Ovary (tissue), 9 donors: ENCODE data around the gene TMEM115. TPM values are rescaled to one million over a fixed set of nuclear protein-coding genes. Genes with fewer than 3 reads are reported as not detected.

Source experiments
- DNase-seq, 5 donors: peaks; one replicate each; pipeline ENCODE4 v3.0.0-alpha.2; 2019 to 2020
- H3K27ac ChIP-seq, 2 donors: fragments of 200-600 bp; one replicate each; pipeline versions ENCODE4 v1.5.1 to v1.8.0; 2019 to 2022
- H3K27me3 ChIP-seq: fragments of 200-600 bp; one replicate; pipeline ENCODE4 v1.8.0; 2022
- H3K36me3 ChIP-seq: fragments of 200-600 bp; sonication (generic); one replicate; pipeline ENCODE4 v1.5.1; 2019
- H3K4me1 ChIP-seq: one replicate; pipeline ENCODE4 v1.8.1; 2013; ENCODE audit warnings: mild to moderate bottlenecking, moderate library complexity; ENCODE audit not compliant: insufficient read depth
- H3K4me3 ChIP-seq: fragments of 200-600 bp; sonication (generic); one replicate; pipeline ENCODE4 v1.5.1; 2017
- H3K9me3 ChIP-seq, 2 donors: fragments of 200-600 bp in 1 of 2; sonication (generic) in 1 of 2; one replicate each; pipeline versions ENCODE4 v1.5.1 to v1.8.1; 2013 to 2019; ENCODE audit warnings: mild to moderate bottlenecking in 1 of 2, moderate library complexity in 1 of 2
- CTCF ChIP-seq, 3 donors: fragments of 450-650 bp in 2 of 3; fragments of 200-600 bp in 1 of 3; IDR thresholded peaks; one replicate each; pipeline versions ENCODE4 v1.5.1 to v1.8.0; 2016 to 2022; ENCODE audit warnings: antibody characterized with exemption in 3 of 3, mild to moderate bottlenecking in 1 of 3
- EP300 ChIP-seq: sonication (generic); formaldehyde crosslinking; IDR thresholded peaks from one replicate; pipeline ENCODE4 v1.6.1; 2017; ENCODE audit warnings: antibody characterized with exemption
- POLR2A ChIP-seq: fragments of 450-650 bp; IDR thresholded peaks from one replicate; pipeline ENCODE4 v1.6.1; 2017; ENCODE audit warnings: antibody characterized with exemption, mild to moderate bottlenecking, moderate library complexity
- WGBS, 3 donors: extraction: QIAGEN DNeasy Blood & Tissue Kit in 1 of 3; methylation state at CpG; one replicate each; pipeline versions ENCODE4 v1.1.5 to v1.1.7; 2013 to 2017; 5-methylcytosine and 5-hydroxymethylcytosine counted together
- intact Hi-C, 4 donors: fragments of 100-400 bp; cut with DNase I; formaldehyde crosslinking; loops; one replicate each; pipeline versions ENCODE4 v1.11.0 to v1.15.1; 2022 to 2023
- polyA plus RNA-seq, 2 donors: library from polyadenylated mRNA; stranded (reverse); fragments of 200-250 nt in 1 of 2; fragments of 350-450 nt in 1 of 2; fragmentation: Illumina TruSeq in 1 of 2; extraction: RNeasy Lipid Tissue Mini Kit (QIAGEN cat#74804) in 1 of 2; gene quantifications; one replicate each; pipeline ENCODE4 v1.2.3, GENCODE V29; 2013 to 2014
- total RNA-seq, 7 donors: library from RNA; depleted of rRNA in 2 of 7; stranded (reverse); fragments of >200 nt in 2 of 7; fragmentation: NEBNext Ultra II Directional in 3 of 7; extraction: Animal tissue kit (Norgen Biotek cat#: 25700) in 3 of 7; gene quantifications; one replicate each; pipeline versions ENCODE4 v1.1.0 to v1.2.4, GENCODE V29; 2016 to 2023
- donor health status: DM: no; HTN: no; CAD: no; lungs with moderate emphysema.
- donor health status: DM: no; HTN: no; CAD: no.
- donor health status: Bipolar disorder and iron deficiency.
- donor health status: DM: yes; HTN: yes; CAD: no.
- donor health status: DM: no; HTN: no; CAD: no.
- donor health status: DM: yes; HTN: yes; CAD: no.

TMEM115 gene
- total and polyA plus RNA-seq, 9 donors, result 8.5 to 58.4 (median 36.9) TPM

- TF ChIP-seq EP300, result no peak
- no peak for TF ChIP-seq CTCF (IDR thresholded peaks at IDR 0.05)
- no peak for TF ChIP-seq POLR2A
- intact Hi-C loops, result no loop called here
- H3K27ac ChIP-seq, result no peak overlapping the region
- H3K36me3 ChIP-seq, result no peaks in the 10 kb centered on the region
- no peak overlapping the region for H3K4me3 ChIP-seq
- H3K9me3 ChIP-seq, result no peaks in the 10 kb centered on the region
- DNase-seq, result no peak
- no peaks in the 10 kb centered on the region for H3K27me3 ChIP-seq
- H3K4me1 ChIP-seq, result peaks cover 1% of the 10 kb centered on the region
- 75 to 86% (median 86%) methylated on average over 5 of the region's 5 CpGs for WGBS, 3 donors
These were observed 32.9 kb upstream of the TMEM115 start for GRCh38 chr3:50392101-50392715.

- H3K4me1 ChIP-seq, result peaks cover 1% of the 10 kb centered on the region
These were observed 31.3 kb upstream of the TMEM115 start for GRCh38 chr3:50390508-50391224.

GRCh38 chr3:50389414-50389767 is 30.1 kb upstream of the TMEM115 start:
- Histone ChIP-seq H3K9me3 (no peaks in the 10 kb centered on the region), H3K4me3 (no peak overlapping the region), H3K4me1 (peaks cover 1% of the 10 kb centered on the region), H3K36me3 (no peaks in the 10 kb centered on the region), H3K27me3 (no peaks in the 10 kb centered on the region), H3K27ac (no peak overlapping the region)
- intact Hi-C loops, result no loop called here
- no peak for DNase-seq
- no peak for TF ChIP-seq POLR2A
- no peak for TF ChIP-seq EP300
- TF ChIP-seq CTCF (IDR thresholded peaks at IDR 0.05), result no peak
- WGBS, 3 donors, result 84 to 93% (median 87%) methylated on average over 6 of the region's 6 CpGs

More at GRCh38 chr3:50390508-50391224, 31.3 kb upstream of the TMEM115 start:
- TF ChIP-seq EP300 (no peak), POLR2A (no peak), CTCF (IDR thresholded peaks at IDR 0.05) (no peak)
- intact Hi-C loops, result no loop called here
- no peak overlapping the region for H3K4me3 ChIP-seq
- DNase-seq, result peak in 4 of 5 donors; percentile 30 to 60 (median 48)
- H3K36me3 ChIP-seq, result no peaks in the 10 kb centered on the region
- H3K27ac ChIP-seq, result no peak overlapping the region
- H3K27me3 ChIP-seq, result no peaks in the 10 kb centered on the region
- H3K9me3 ChIP-seq, result no peaks in the 10 kb centered on the region
- 58 to 63% (median 61%) methylated on average over 12 of the region's 12 CpGs for WGBS, 3 donors

- Histone ChIP-seq H3K9me3 (no peaks in the 10 kb centered on the region), H3K27me3 (no peaks in the 10 kb centered on the region), H3K27ac (no peak overlapping the region), H3K4me1 (peaks cover 1% of the 10 kb centered on the region), H3K4me3 (no peak overlapping the region), H3K36me3 (no peaks in the 10 kb centered on the region)
- WGBS, 3 donors, result 82 to 87% (median 86%) methylated on average over 22 of the region's 22 CpGs
- DNase-seq, result no peak
- intact Hi-C loops, result no loop called here
- TF ChIP-seq POLR2A (no peak), EP300 (no peak)
These were observed 29.5 kb upstream of the TMEM115 start for GRCh38 chr3:50388720-50389413.
